Pancreas (tissue), 10 donors: Measurements from ENCODE around the gene TPPP3. TPM values are rescaled to one million over a fixed set of nuclear protein-coding genes. Genes with fewer than 3 reads are reported as not detected.

ENCODE experiments used
- ATAC-seq, 4 donors: fragments of 200-7000 bp; cut with Tn5 transposase; one replicate each; pipeline versions ENCODE4 v1.8.0 to v1.9.1; 2020; ENCODE audit warnings: mild to moderate bottlenecking in 4 of 4, moderate library complexity in 4 of 4
- DNase-seq, 6 donors: peaks; one replicate each; pipeline ENCODE4 v3.0.0-alpha.2; 2020
- FAIRE-seq: peaks from 2 replicates; lab custom pipeline; 2012; peaks lifted over from hg19 to GRCh38; lab: Jason Lieb, UNC
- H3K27ac ChIP-seq, 4 donors: fragments of 200-600 bp; sonication (generic); 1 replicate in 3 of 4; 2 replicates in 1 of 4; pipeline versions ENCODE4 v1.5.0 to v1.8.0; 2020
- H3K27me3 ChIP-seq, 4 donors: fragments of 200-600 bp; one replicate each; pipeline ENCODE4 v1.8.0; 2021
- H3K36me3 ChIP-seq, 3 donors: fragments of 200-600 bp; sonication (generic) in 1 of 3; one replicate each; pipeline versions ENCODE4 v1.5.0 to v1.8.0; 2020 to 2021
- H3K4me1 ChIP-seq, 3 donors: fragments of 200-600 bp; one replicate each; pipeline ENCODE4 v1.8.0; 2021
- H3K4me3 ChIP-seq, 4 donors: fragments of 200-600 bp; sonication (generic) in 2 of 4; one replicate each; pipeline versions ENCODE4 v1.5.0 to v1.8.0; 2020 to 2021
- H3K9me3 ChIP-seq, 4 donors: fragments of 200-600 bp; one replicate each; pipeline ENCODE4 v1.8.0; 2021
- CTCF ChIP-seq, 4 donors: fragments of 200-600 bp; sonication (generic) in 3 of 4; IDR thresholded peaks; one replicate each; pipeline versions ENCODE4 v1.5.0 to v1.8.0; 2021; ENCODE audit warnings: antibody characterized with exemption in 4 of 4
- WGBS, 2 donors: extraction: QIAGEN DNeasy Blood & Tissue Kit; methylation state at CpG; one replicate each; pipeline ENCODE4 v1.1.7; 2013; 5-methylcytosine and 5-hydroxymethylcytosine counted together
- intact Hi-C, 3 donors: fragments of 100-400 bp; cut with DNase I; formaldehyde crosslinking; loops; one replicate each; pipeline versions ENCODE4 v1.11.1 to v1.14.2; 2022
- polyA plus RNA-seq, 2 donors: library from polyadenylated mRNA; stranded (reverse); fragments of 200-250 nt; gene quantifications; one replicate each; pipeline ENCODE4 v1.2.3, GENCODE V29; 2013
- total RNA-seq, 6 donors: library from RNA; stranded (reverse); fragmentation: NEBNext Ultra II Directional in 4 of 6; extraction: Animal tissue kit (Norgen Biotek cat#: 25700) in 4 of 6; gene quantifications; one replicate each; pipeline versions ENCODE4 v1.2.1 to v1.2.4, GENCODE V29; 2021 to 2023
- donor health status: healthy with polysubstance abuse.
- donor health status: DM: no; HTN: no; CAD: no; lungs with moderate emphysema.
- donor health status: DM: no; HTN: no; CAD: no.
- donor health status: control.
- donor health status: control.
- donor health status: Bipolar disorder and iron deficiency.
- donor health status: DM: yes; HTN: yes; CAD: no.
- donor health status: DM: no; HTN: no; CAD: no.
- donor health status: DM: no; HTN: no; CAD: no.
- donor health status: DM: yes; HTN: yes; CAD: no.

The TPPP3 gene
- total and polyA plus RNA-seq, 8 donors, result 4.5 to 76.2 (median 10.6) TPM

GRCh38 chr16:67389911-67390815, 3.1 kb downstream of the TPPP3 start:
- H3K27ac ChIP-seq, result no peak overlapping the region
- H3K4me1 ChIP-seq, result peaks cover 0 to 16% (median 1%) of the 10 kb centered on the region in 3 donors
- peak in 4 of 6 donors; percentile 10 to 61 (median 46) for DNase-seq
- intact Hi-C loops, result no loop called here
- H3K27me3 ChIP-seq, result no peaks in the 10 kb centered on the region
- no peak for TF ChIP-seq CTCF (IDR thresholded peaks at IDR 0.05)
- no peaks in the 10 kb centered on the region for H3K9me3 ChIP-seq
- 83 to 91% methylated on average over 27 of the region's 27 CpGs for WGBS, 2 donors
- peak in 1 of 4 donors; percentile 16 for ATAC-seq
- no peaks in the 10 kb centered on the region for H3K36me3 ChIP-seq
- no peak overlapping the region for H3K4me3 ChIP-seq
- no peak for FAIRE-seq

DNA sequence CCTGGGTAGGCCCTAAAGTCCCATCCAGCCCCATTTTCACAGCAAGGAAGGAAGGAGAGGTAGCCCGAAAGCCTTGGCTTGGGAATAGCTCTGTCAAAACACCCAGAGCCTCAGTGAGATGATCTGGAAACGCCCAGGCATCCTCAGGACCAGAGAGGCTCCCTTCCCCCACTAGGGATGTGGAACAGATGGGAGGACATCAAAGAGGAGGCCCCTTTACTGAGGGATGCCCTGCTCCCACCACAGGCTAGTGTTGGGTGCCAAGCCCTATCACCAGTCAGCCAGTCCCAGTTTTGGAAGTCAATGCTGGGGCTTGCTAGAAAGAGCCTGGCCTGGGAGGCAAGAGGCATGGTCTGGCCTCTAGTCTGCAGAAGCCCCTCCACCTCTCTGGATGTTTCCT, 4.7 kb downstream of the TPPP3 start:
- no peaks in the 10 kb centered on the region for H3K9me3 ChIP-seq
- intact Hi-C loops, result no loop called here
- peaks cover 0 to 5% (median 0%) of the 10 kb centered on the region in 3 donors for H3K4me1 ChIP-seq
- 83 to 89% methylated on average over 2 of the region's 2 CpGs for WGBS, 2 donors
- DNase-seq (no peak), ATAC-seq (no peak), FAIRE-seq (no peak)
- H3K4me3 ChIP-seq, result no peak overlapping the region
- no peaks in the 10 kb centered on the region for H3K27me3 ChIP-seq
- no peak for TF ChIP-seq CTCF (IDR thresholded peaks at IDR 0.05)
- H3K36me3 ChIP-seq, result no peaks in the 10 kb centered on the region
- no peak overlapping the region for H3K27ac ChIP-seq

DNA sequence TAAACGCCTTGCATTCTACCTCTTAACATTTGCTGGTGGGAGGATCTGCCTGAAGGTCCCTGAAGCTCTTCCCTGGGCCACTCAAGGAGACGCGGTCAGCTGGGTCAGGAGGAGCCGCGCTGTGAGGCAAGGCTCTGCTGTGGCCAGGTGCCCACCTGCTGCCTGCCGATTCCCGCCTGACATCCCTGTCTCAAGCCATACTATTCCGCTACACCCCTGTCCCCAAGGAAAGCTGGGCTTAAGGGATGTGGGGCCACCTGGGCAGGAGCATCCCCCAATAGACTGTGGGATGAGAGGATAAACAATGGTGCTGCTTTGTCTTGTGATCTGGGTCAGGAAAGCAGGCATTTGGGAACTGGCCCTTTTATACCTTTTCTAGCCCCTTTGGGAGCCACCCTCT, 5.1 kb downstream of the TPPP3 start:
- ATAC-seq (no peak), FAIRE-seq (no peak), DNase-seq (no peak)
- no peak overlapping the region for H3K27ac ChIP-seq
- intact Hi-C loops, result no loop called here
- no peaks in the 10 kb centered on the region for H3K27me3 ChIP-seq
- H3K4me3 ChIP-seq, result no peak overlapping the region
- TF ChIP-seq CTCF (IDR thresholded peaks at IDR 0.05), result no peak
- H3K9me3 ChIP-seq, result no peaks in the 10 kb centered on the region
- 88 to 93% methylated on average over 8 of the region's 8 CpGs for WGBS, 2 donors
- H3K36me3 ChIP-seq, result no peaks in the 10 kb centered on the region
- peaks cover 0 to 4% (median 0%) of the 10 kb centered on the region in 3 donors for H3K4me1 ChIP-seq

DNA sequence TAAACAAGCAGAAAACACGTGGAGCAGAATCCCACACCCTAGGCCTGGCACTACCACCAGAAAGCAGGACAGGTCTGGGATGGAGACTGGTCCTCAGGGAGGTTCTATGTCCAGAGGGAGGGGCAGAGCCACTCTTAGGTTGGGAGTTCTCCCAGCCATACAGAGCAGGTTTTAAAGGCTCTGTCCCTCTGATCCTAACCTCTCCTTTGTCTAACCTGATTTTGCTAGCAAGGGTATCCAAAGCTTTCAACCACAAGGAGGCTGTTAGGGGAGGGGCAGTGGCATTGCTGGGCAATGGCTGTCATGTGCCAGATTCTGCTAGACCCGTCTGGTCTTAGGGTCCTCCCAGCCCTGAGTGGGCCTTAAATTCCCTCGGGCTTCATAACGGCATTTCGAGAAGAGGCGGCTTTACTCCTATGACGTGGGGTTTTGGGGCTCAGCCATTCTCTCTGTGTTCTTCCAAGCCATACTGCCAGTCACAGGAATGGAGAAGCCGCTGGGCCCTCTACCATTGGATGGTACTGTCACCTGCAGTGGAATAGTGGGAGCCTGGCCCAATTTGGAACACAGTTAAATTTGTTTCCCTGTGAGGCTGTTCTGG, 5.7 kb downstream of the TPPP3 start:
- Histone ChIP-seq H3K4me1 (peaks cover 0 to 4% (median 0%) of the 10 kb centered on the region in 3 donors), H3K9me3 (no peaks in the 10 kb centered on the region), H3K4me3 (no peak overlapping the region), H3K27me3 (no peaks in the 10 kb centered on the region), H3K27ac (no peak overlapping the region), H3K36me3 (no peaks in the 10 kb centered on the region)
- no peak for ATAC-seq
- no peak for DNase-seq
- WGBS, 2 donors, result 86% methylated on average over 8 of the region's 8 CpGs
- no peak for FAIRE-seq
- intact Hi-C loops, result no loop called here
- TF ChIP-seq CTCF (IDR thresholded peaks at IDR 0.05), result no peak
